Effector CD8-positive, alpha-beta T cell (primary cell): ENCODE measurements around the gene FKBP8.

Experiments used
- DNase-seq: peaks from one replicate; lab custom pipeline; 2025; lab: John Stamatoyannopoulos, UW

FKBP8 gene

DNA sequence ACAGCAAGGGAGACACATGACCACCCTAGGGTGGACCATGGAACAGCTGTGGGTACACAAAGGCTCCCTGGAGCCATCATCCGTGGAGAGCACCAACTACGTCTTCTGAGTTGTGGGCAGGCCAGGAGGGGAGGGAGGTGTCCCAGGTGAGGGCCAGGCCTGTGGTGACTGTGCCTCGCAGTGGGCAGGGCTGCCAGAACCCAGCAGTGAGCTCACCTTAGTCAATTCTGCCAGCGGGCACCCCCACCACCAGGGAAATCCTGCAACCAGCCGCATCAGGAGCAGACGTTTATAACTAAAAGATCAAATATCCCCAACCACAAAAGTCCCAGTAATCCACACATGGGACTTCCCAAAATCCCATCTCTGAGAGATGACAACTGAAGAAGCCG lies 41.1 kb downstream of the FKBP8 start:
- DNase-seq: no peak

DNA sequence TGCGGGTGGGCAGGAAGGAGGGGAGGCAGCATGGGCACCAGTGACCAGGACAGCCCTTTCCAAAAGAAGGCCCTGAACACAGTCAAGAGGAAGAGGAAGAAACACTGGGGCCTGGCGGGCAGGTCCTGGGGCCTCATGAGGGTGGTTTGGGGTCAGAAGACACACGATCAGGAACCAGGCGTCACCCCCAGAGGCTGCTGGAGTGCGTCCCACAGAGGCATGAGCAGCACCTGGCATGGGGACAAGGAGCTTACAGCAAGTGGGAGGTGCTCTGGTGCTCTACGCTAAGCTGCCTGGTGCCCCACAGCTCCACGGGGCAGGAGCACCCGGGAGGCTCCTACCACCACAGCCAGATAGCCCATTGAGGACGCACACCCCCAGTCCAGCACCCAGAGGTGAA lies 41.5 kb downstream of the FKBP8 start:
- DNase-seq: no peak

DNA sequence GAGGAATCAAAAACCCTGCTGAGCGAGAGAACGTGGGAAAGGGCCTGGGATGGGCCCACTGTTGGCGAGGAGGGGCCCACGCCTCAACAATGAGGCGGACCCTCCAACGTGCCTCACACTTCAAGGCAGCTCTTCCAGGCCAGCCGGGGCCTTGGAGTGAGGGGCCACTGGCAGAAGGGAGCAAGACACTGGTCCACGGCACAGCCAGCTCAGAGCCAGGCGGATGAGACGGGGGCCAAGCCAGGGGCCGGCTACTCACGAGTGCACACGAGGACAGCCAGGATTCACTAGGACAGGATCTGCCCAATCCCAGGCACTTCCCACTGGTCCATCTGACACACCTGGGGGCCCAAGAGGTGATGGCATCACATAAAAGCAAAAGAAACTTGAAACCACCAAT lies 42.0 kb downstream of the FKBP8 start:
- DNase-seq: no peak

DNA sequence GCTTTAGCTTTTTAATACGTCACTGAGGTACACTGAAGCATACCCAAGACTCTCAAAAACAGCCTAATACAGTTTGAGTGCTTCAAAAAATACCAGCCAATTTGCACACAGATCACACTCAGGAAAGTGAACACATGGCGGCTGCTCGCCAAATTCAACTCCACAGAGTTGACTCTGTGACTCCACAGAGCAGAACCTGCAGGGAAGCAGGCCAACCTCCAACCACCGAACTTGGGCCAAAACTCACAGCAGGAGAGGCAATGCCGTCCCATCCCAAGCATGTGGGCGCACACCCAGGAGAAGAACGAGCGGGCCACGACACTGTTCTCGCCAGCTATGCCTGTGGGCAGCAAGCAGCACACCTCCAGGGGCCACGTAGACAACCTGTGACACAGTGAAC lies 42.6 kb downstream of the FKBP8 start:
- no peak for DNase-seq

DNA sequence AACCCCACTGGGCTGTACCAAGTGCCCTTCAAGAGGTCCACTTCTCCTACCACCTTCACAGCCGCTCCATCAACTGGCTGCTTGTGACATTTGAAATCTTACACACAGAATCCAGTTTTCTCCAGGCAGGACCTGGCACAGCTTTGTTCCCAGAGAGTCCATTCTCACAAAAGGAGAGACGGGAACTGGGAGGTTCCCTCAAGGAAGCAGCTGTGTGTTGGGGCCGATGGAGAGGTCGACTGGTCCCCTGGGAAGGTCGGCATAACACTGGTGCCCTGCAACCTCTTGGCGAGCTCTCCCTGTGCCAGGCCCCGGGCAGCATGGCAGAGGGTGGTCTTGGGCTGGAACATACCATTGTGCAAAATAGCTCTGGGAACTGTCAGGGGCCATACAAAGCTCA lies 43.0 kb downstream of the FKBP8 start:
- DNase-seq: no peak

DNA sequence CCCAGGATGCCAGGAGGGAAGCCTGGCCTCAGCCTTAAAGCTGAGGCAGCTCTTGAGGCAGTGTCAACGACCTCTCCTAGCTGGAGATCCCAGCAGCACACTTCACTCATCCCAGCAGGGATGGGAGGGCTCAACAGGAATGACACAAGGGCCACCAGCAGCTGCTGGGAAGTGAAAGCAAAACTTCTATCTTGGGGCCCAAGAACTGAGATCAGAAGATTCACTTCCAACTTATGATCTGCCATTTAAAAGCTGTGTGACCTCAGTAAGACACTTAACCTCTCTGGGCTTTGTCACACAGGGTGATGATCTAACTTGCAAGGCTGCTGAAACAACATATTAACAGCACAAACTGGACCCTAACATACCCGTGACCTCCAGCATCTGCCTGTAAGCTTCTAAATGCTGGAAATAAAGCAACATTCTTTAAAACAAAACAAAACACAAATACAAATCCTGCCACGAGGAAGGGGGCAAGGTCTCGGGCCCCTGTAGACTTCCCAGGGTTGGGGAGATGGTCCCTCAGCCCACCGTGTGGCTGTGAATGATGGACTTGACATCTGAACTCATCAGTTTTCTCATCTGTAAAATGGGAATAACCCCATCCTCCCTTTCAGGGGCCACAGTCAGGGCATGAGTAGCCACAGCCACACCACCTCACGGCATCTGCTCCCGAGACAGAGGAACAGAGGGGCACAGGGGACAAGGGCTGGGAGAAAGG lies 44.2 kb downstream of the FKBP8 start:
- no peak for DNase-seq

DNA sequence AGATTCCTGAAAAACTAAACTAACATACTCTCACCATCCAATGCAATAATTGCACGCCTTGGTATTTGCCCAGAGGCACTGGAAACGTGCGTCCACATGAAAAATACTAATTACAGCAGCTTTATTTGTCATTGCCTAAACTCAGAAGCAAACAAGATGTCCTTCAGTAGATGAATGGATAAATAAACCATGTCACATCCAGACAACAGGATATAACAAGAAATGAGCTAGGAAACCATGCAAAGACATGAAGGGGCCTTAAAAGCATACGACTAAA lies 46.5 kb downstream of the FKBP8 start:
- no peak for DNase-seq

DNA sequence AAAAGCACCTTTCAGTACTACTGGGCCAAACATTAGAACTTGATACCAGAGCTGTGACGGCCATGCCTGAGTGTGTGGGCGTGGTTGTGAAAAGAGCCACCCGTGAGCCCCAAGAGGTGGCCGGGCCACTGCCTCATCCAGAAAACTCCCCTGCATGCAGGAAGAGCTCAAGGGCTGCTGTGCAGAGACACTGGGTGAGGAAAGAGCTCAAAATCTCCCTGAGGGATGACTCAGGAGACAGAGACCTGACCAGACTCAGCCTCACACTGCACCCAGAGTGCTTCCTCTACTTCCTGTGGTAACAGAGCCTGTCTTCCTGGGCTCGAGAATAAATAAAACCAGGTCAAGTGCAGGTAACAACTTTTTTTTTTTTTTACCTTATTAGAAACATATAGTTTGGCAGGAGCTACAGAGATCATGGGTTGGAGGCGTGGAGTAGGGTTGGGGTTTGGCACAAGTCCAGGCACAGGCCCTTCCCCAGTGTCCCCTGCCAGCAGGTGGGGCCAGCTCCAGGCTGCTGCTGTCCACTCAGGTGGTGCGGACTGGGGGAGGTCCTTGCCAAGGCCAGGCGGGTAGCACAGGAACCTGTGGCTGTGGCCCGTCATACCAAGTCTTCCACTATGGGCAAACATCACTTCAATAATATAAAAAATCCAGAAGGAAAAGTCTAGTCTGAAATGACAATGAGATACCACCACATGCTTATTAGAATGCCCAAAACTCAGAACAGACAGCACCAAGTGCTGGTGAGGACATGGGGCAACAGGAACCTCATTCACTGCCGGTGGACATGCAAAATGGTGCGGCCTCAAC lies 47.0 kb downstream of the FKBP8 start:
- no peak for DNase-seq

DNA sequence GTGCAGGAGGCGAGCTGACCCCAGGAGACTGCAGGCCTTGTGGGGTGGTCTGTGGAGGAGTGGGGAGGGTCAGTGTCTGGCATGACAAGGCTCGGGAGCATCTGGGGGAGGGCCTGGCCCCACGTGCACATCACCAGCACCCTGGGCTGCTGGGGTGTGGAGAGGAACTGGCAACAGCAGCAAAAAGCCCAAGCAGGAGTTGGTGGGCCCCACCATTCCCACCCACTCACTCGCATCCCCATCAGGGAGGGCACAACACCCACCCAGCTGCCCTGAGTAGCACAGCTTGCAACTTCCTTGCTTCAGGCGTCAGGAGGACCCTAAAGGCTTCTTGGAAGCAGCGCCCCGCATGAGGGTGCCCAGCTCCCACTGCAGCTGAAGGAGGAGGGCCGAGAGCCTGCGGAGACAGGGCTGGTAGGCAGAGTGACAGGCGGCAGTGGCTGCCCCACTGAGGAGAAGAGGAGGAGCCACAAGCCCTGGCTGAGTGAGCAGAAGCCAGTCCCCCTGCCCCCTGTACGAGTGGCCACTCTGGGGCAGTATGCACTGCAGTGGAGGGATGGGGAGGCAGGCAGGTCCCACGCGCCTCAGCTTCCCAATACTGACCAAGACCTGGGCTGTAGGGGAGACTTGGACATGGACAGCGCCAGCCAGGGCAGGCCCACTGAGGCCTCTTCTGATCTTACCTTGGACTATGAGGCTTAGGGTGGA lies 48.0 kb downstream of the FKBP8 start:
- DNase-seq: no peak

DNA sequence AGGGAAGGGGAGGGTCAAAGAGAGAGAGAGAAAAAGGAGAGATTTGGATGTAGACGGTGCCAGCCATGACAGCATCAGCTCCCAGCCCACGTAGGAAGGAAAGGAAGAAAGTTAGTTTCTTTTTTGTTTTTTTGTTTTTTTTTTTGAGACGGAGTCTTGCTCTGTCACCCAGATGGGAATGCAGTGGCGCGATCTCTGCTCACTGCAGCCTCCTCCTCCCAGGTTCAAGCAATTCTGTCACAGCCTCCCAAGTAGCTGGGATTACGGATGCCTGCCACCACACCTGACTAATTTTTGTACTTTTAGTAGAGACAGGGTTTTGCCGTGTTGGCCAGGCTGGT lies 49.1 kb downstream of the FKBP8 start:
- DNase-seq: no peak

DNA sequence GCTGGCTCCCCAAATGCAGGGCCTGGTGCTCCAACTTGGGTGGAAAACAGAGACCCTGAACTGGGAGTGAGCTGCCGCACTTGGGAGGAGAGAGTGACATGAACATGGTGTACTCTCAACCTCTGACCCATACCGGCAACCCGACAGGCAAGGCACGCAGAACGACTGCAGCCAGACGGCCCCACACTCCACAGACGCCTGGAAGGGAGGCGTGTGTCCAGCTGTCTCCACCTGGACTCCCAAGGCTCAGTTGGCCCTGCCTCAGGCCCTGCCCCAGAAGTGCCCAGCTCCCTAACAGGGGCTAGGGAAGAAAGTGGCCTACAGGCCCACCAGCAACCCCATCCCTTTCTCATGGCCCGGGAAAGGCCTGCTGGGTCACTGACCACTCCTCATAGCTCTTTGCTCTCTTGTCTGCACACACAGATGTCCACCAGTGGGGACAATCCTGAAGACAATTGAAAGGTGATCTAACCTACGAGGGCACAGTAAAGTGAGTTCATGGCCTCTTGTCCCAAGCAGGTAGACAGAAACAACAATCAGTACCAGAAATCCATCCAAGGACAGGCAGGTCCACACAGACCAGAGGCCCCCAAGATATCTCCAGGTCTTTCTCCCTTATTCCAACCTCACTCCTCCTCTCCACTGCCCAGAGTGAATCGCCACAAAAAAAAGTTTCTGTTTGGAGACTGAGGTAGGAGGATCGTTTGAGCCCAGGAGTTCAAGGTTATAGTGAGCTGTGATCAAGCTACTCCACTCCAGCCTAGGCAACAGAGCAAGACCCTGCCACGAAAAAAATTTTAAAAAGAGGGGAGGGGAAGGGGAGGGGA lies 49.7 kb downstream of the FKBP8 start:
- DNase-seq: no peak

DNA sequence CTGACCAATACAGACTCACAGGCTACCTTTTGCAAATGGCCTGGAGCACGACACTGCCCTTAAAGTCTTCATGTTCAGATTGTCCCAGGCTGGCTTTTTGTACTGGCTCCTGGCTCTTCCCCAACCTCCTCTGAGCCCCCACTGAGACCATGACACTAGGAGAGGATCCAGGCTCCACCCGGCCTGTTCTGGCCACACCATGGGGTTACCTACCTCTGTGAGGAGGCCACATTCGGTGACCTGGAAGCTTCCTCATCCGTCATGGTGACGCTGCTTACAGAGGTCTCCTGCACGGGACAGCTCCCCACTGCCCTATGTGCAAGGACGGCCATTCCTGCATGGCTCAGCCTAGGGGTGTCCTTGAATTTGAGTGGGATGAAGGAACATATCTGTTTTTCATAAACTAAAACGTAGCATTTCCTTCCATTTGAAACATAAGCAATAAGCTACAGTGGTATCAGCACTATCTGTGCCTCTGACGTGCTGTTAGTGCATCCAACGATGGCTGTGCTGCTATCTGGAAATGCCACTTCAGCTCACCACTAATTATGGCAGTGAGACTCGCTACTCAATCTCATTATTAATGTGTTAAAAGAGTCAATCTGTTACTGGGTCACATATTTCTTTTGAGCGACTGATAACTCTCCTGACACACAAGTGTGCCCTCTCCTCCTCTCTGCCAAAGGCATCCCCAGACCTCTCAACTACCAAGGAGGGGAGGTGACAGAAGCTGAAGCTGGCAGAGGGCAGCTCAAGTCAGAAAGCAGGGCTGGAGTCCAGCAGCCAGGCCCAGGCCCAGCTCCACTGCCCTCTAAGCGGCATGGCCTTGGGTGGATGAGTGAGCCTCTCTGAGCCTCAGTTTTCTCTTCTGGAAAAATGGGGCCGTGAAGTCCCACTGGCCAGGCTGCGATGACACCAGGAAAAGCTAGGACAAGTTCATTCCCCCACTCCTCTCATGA lies 51.1 kb downstream of the FKBP8 start:
- DNase-seq: no peak

DNA sequence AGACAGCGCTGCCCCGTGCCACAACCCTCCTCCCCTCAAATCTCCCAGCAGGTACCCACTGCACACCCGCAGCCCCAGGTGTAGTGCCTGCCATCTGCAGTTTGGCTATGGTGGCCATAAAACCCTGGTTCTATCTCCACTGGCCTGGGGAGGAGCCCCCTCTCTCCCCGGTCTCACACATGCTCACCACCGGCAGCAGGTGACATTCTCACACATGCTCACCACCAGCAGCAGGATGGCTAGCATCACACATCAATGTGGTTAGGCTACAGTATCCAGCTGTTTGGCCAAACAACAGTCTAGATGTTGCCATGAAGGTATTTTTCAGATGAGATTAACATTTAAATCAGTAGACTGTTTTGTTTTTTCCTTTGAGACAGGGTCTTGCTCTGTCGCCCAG lies 52.6 kb downstream of the FKBP8 start:
- DNase-seq: no peak

DNA sequence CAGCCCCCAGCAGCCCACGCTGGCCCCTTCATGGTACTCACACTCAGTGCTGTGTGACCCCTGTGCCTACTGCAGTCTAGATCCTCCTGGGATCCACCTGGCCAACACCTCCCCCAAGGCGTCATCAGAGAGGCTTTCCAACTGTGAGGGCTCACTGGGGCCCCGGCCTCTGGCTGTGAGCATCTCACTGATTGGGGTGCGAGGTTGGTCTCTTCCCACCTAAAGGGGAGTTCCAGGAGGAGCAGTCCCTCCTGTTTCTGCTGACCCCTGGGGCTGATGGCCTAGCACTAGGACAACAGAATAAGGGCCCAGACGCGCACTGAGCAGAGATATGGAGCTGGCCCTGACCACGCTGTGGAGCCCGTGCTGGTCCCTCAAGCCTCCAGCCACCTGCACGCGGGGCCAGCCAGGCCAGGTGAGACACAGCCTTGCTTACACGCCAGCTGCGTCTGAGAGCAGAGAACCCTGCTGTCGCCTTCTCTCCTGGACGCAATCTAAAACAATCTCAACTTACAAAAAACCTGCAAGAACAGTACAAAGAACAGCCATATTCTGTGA lies 53.7 kb downstream of the FKBP8 start:
- no peak for DNase-seq

DNA sequence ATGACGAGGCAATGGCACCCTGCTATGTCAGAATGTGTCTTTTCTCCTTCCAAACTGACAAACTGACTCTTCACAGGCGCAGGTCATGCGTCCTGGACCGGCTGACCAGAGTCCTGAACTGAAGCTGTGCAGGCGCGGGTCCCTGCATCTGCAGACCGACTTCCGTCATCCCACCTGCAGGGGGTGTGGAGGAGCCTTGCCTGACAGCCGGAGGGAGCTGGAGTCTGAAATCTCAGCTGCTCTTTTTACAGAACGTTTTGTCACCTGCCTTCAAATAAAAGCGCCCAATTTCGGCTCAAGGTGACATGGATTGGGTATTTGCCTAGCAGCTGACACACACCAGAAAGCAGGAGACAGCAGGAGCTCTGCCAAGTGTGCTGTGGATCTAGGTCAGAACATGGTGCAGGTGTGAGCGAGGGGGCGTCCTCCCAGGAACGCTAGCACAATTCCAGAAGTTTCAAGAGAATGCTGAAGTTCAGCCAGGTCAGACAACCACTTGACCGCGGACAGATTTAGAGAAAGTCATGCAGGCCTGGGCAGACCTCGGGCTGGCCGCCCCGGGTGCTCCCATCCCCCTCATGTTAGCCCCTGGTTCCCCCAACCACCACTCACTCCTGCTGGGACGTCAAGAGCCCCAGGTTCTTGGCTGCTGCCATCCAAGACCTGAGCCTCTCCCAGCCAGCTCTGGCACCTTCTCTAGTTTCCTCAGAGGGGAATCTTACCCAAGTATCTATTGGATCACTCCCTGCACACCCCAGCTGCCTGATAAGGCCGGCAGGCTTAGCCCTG lies 54.3 kb downstream of the FKBP8 start:
- DNase-seq: no peak

DNA sequence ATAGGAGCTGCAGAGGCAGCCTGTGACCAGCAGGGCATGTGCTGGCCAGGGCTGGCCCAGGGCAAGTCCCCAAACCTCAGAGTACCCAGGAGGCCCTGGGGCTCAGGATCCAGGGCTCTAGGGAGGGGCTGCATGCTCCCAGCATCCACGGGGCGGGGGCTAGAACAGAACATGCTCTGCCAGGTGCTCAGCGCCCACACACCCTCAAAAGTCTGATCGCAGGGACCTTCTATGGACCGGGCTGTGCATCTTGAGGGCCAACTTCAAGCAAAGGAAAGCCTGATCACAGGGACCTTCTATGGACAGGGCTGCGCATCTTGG lies 55.0 kb downstream of the FKBP8 start:
- DNase-seq: no peak

DNA sequence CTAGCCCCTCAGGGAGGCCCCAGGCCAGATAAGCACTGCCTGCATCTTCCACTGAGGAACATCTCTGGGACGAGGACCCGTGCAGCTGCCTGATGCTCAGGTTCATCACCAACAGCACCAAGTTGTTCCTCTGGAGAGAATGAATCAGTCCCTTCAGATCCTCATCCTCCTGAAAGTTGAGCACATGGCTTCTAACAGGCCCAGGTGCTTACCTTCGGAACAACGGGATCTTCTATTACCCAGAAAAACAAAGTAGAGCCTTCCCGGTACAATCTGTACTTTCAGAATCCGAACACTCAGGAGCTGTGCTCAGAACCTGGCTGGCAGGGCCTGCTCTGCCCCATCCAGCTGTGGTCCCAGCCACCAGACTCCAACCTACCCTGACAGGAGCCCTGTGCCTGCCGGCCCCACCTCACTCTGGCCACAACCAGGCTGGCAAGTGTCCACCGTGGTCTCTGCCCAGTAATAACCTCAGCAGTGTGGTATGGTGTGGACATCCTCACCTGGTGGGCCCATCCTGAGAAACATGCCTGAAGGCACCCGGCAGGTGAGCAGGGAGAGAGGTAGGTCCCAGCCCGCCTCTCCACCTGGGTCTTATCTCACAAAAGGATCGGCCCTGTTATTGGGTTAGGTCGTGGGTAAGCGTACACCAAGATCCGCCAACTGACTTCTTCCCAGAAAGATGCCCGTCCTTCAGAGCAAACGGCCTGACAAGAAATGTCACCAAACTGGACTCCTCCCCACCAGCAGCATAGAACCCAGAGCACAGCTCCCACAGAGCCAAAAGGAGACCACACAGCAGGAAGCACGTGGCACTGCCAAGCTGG lies 55.6 kb downstream of the FKBP8 start:
- no peak for DNase-seq

DNA sequence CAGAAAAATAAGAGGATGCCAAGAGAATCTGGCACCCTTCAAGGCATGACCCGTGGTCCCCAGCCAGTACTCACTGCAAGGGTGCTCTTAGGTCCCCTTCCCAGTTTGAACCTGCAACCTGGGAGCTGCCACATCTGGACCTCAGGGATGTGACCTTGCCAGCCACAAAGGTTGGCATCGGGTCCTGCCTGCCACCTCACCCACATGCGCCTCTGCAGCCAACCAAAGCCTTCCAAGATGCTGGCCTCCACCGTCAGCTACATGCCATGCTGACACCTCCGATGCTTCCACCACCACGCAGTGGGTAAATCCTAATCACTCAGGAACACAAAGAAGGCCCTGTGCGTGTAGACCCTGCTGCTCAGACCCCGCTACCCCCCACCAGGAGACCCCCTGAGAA lies 56.6 kb downstream of the FKBP8 start:
- no peak for DNase-seq

DNA sequence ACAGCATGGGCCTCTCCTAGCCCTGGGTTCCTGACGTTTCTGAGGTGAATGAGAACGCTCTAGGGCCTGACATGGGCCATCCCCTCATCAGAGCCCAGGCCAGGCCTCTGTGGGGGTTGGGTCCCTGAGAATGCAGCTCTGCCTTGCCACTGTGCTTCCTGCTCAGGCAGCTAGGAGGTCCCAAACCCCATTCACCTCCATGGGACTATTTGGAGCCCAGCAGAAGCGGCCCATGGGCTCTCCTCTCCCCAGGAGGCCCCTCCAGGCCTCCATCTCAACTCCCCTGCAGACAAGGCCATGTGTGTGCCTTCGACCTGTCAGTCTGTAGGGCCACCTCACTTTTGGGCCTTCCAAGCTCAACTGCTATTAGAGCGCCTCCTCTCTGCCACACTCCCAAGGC lies 58.4 kb downstream of the FKBP8 start:
- no peak for DNase-seq
